HL-60 (cell line): ENCODE measurements around the gene PLXNA3.

ENCODE experiments used
- DNase-seq, 2 experiments: peaks; one replicate each; pipeline ENCODE4 v3.0.0-alpha.2; 2010 to 2020; ENCODE audit warnings: low read depth in 1 of 2, low spot score in 1 of 2
- H3K27ac ChIP-seq: fragments of 250-450 bp; sonication (Bioruptor Pico); replicated peaks from 2 replicates; pipeline ENCODE4 v1.5.1; 2020; ENCODE audit warnings: mild to moderate bottlenecking, moderate library complexity
- H3K27me3 ChIP-seq: fragments of 250-450 bp; sonication (Bioruptor Pico); 2 replicates; pipeline ENCODE4 v1.5.1; 2021; ENCODE audit warnings: mild to moderate bottlenecking, moderate library complexity; ENCODE audit not compliant: insufficient read depth, poor library complexity, severe bottlenecking
- H3K4me3 ChIP-seq: replicated peaks from 2 replicates; pipeline ENCODE4 v1.5.1; 2011; ENCODE audit warnings: mild to moderate bottlenecking, control low read depth, low read length; ENCODE audit not compliant: insufficient read depth
- GABPA ChIP-seq: IDR thresholded peaks from 2 replicates; pipeline ENCODE4 v1.6.1; 2012; ENCODE audit warnings: low read depth
- POLR2AphosphoS5 ChIP-seq: IDR thresholded peaks from 2 replicates; pipeline ENCODE4 v1.6.1; 2012; ENCODE audit warnings: low read depth
- SPI1 ChIP-seq: IDR thresholded peaks from 2 replicates; pipeline ENCODE4 v1.6.1; 2012; ENCODE audit warnings: low read depth, mild to moderate bottlenecking, borderline replicate concordance
- TF ChIP-seq, protein P1 (sequence below): IDR thresholded peaks from 2 replicates; pipeline ENCODE4 v1.6.1; 2012; ENCODE audit warnings: low read depth; ENCODE audit not compliant: insufficient replicate concordance
- TF ChIP-seq, protein P2 (sequence below): IDR thresholded peaks from one replicate; pipeline ENCODE4 v1.5.1; 2011; ENCODE audit warnings: low read length, control low read depth, inconsistent platforms; ENCODE audit not compliant: insufficient read depth

Gene PLXNA3

DNA sequence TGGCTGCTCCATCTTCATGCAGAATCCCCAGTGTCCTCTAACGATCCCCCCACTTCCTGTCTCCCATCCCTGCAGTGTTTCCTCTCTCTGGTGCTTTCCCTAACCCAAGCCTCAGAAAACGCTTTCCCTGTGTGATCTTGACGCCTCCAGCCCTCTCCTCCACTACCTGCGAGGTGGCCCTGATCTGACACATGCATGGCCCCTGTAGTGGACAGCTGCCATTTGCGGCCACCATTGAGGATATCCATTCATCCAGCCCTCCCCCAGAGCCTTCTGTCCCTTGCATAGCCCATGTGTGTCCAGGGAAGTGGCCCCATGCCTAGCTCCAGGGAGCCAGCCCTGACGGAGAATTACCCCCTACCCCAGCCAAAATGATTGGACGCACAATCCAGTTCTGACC, 25.2 kb downstream of the PLXNA3 start:
- Histone ChIP-seq H3K27ac (no peak overlapping the region), H3K4me3 (no peak overlapping the region), H3K27me3 (no peaks in the 10 kb centered on the region)
- TF ChIP-seq POLR2AphosphoS5, result no peak
- TF ChIP-seq, protein P1, sequence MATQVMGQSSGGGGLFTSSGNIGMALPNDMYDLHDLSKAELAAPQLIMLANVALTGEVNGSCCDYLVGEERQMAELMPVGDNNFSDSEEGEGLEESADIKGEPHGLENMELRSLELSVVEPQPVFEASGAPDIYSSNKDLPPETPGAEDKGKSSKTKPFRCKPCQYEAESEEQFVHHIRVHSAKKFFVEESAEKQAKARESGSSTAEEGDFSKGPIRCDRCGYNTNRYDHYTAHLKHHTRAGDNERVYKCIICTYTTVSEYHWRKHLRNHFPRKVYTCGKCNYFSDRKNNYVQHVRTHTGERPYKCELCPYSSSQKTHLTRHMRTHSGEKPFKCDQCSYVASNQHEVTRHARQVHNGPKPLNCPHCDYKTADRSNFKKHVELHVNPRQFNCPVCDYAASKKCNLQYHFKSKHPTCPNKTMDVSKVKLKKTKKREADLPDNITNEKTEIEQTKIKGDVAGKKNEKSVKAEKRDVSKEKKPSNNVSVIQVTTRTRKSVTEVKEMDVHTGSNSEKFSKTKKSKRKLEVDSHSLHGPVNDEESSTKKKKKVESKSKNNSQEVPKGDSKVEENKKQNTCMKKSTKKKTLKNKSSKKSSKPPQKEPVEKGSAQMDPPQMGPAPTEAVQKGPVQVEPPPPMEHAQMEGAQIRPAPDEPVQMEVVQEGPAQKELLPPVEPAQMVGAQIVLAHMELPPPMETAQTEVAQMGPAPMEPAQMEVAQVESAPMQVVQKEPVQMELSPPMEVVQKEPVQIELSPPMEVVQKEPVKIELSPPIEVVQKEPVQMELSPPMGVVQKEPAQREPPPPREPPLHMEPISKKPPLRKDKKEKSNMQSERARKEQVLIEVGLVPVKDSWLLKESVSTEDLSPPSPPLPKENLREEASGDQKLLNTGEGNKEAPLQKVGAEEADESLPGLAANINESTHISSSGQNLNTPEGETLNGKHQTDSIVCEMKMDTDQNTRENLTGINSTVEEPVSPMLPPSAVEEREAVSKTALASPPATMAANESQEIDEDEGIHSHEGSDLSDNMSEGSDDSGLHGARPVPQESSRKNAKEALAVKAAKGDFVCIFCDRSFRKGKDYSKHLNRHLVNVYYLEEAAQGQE, result no peak
- TF ChIP-seq, protein P2, sequence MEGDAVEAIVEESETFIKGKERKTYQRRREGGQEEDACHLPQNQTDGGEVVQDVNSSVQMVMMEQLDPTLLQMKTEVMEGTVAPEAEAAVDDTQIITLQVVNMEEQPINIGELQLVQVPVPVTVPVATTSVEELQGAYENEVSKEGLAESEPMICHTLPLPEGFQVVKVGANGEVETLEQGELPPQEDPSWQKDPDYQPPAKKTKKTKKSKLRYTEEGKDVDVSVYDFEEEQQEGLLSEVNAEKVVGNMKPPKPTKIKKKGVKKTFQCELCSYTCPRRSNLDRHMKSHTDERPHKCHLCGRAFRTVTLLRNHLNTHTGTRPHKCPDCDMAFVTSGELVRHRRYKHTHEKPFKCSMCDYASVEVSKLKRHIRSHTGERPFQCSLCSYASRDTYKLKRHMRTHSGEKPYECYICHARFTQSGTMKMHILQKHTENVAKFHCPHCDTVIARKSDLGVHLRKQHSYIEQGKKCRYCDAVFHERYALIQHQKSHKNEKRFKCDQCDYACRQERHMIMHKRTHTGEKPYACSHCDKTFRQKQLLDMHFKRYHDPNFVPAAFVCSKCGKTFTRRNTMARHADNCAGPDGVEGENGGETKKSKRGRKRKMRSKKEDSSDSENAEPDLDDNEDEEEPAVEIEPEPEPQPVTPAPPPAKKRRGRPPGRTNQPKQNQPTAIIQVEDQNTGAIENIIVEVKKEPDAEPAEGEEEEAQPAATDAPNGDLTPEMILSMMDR, result no peak
- no peak for TF ChIP-seq GABPA
- no peak for TF ChIP-seq SPI1
- no peak for DNase-seq

GRCh38 chrX:154484255-154485149, 26.4 kb downstream of the PLXNA3 start:
- TF ChIP-seq SPI1 (no peak), POLR2AphosphoS5 (no peak), GABPA (no peak)
- TF ChIP-seq, protein P2, result no peak
- TF ChIP-seq, protein P1, result no peak
- Histone ChIP-seq H3K4me3 (peak overlapping the region; percentile 59; the same call in 1 of the 2 replicates), H3K27ac (peak overlapping the region; percentile 80), H3K27me3 (no peaks in the 10 kb centered on the region)
- DNase-seq, result peak in 1 of 2 experiments; percentile 32

GRCh38 chrX:154485150-154486051, 27.3 kb downstream of the PLXNA3 start:
- no peak for DNase-seq
- TF ChIP-seq, protein P1, result no peak
- TF ChIP-seq GABPA, result no peak
- no peak for TF ChIP-seq POLR2AphosphoS5
- TF ChIP-seq SPI1, result no peak
- TF ChIP-seq, protein P2, result no peak
- Histone ChIP-seq H3K27ac (peak overlapping the region; percentile 80), H3K27me3 (no peaks in the 10 kb centered on the region), H3K4me3 (peak overlapping the region; percentile 59)
